Mucosa of stomach (tissue), 1 donor: Measurements from ENCODE around the gene TMEM8B.

Experiments
- H3K27me3 ChIP-seq: one replicate; pipeline ENCODE4 v1.7.0; 2013; ENCODE audit warnings: mild to moderate bottlenecking, low read length; ENCODE audit not compliant: control insufficient read depth, insufficient read depth
- H3K36me3 ChIP-seq: one replicate; pipeline ENCODE4 v1.7.0; 2013; ENCODE audit warnings: low read length; ENCODE audit not compliant: control insufficient read depth, insufficient read depth
- H3K4me1 ChIP-seq: one replicate; pipeline ENCODE4 v1.7.0; 2013; ENCODE audit warnings: mild to moderate bottlenecking, low read length; ENCODE audit not compliant: control insufficient read depth, insufficient read depth
- H3K4me3 ChIP-seq: one replicate; pipeline ENCODE4 v1.7.0; 2013; ENCODE audit warnings: low read length
- H3K9ac ChIP-seq: one replicate; pipeline ENCODE4 v1.7.0; 2013; ENCODE audit warnings: mild to moderate bottlenecking, low read length, moderate library complexity
- H3K9me3 ChIP-seq: one replicate; pipeline ENCODE4 v1.7.0; 2013; ENCODE audit warnings: mild to moderate bottlenecking, low read length, moderate library complexity; ENCODE audit not compliant: control insufficient read depth
- donor health status: Pancreatic carcinoma.

TMEM8B gene

GRCh38 chr9:35797311-35798109, 31.5 kb upstream of the TMEM8B start:
- Histone ChIP-seq H3K27me3 (no peaks in the 10 kb centered on the region), H3K9me3 (no peaks in the 10 kb centered on the region), H3K9ac (no peak overlapping the region), H3K36me3 (no peaks in the 10 kb centered on the region), H3K4me3 (no peak overlapping the region), H3K4me1 (no peaks in the 10 kb centered on the region)

GRCh38 chr9:35798658-35799374, 30.2 kb upstream of the TMEM8B start:
- Histone ChIP-seq H3K9me3 (no peaks in the 10 kb centered on the region), H3K4me3 (no peak overlapping the region), H3K27me3 (no peaks in the 10 kb centered on the region), H3K36me3 (no peaks in the 10 kb centered on the region), H3K4me1 (no peaks in the 10 kb centered on the region), H3K9ac (no peak overlapping the region)

GRCh38 chr9:35800530-35800929, 28.5 kb upstream of the TMEM8B start:
- H3K4me3 ChIP-seq = no peak overlapping the region
- no peak overlapping the region for H3K9ac ChIP-seq
- H3K4me1 ChIP-seq = no peaks in the 10 kb centered on the region
- no peaks in the 10 kb centered on the region for H3K9me3 ChIP-seq
- no peaks in the 10 kb centered on the region for H3K36me3 ChIP-seq
- H3K27me3 ChIP-seq = no peaks in the 10 kb centered on the region

- Histone ChIP-seq H3K9ac (no peak overlapping the region), H3K36me3 (no peaks in the 10 kb centered on the region), H3K9me3 (no peaks in the 10 kb centered on the region), H3K27me3 (no peaks in the 10 kb centered on the region), H3K4me1 (no peaks in the 10 kb centered on the region), H3K4me3 (no peak overlapping the region)
Observed at GRCh38 chr9:35801328-35802128, 27.5 kb upstream of the TMEM8B start.

- Histone ChIP-seq H3K9ac (no peak overlapping the region), H3K4me3 (no peak overlapping the region), H3K4me1 (no peaks in the 10 kb centered on the region), H3K36me3 (no peaks in the 10 kb centered on the region), H3K9me3 (no peaks in the 10 kb centered on the region), H3K27me3 (no peaks in the 10 kb centered on the region)
Observed at GRCh38 chr9:35806101-35806500, 22.9 kb upstream of the TMEM8B start.

- H3K36me3 ChIP-seq = no peaks in the 10 kb centered on the region
- no peaks in the 10 kb centered on the region for H3K9me3 ChIP-seq
- H3K4me1 ChIP-seq = peaks cover 16% of the 10 kb centered on the region
- no peak overlapping the region for H3K9ac ChIP-seq
- no peaks in the 10 kb centered on the region for H3K27me3 ChIP-seq
- H3K4me3 ChIP-seq = no peak overlapping the region
Observed at GRCh38 chr9:35808433-35808832, 20.6 kb upstream of the TMEM8B start.

GRCh38 chr9:35810122-35810521, 18.9 kb upstream of the TMEM8B start:
- no peaks in the 10 kb centered on the region for H3K9me3 ChIP-seq
- no peaks in the 10 kb centered on the region for H3K36me3 ChIP-seq
- H3K4me3 ChIP-seq = no peak overlapping the region
- H3K27me3 ChIP-seq = no peaks in the 10 kb centered on the region
- H3K4me1 ChIP-seq = peaks cover 26% of the 10 kb centered on the region
- no peak overlapping the region for H3K9ac ChIP-seq

GRCh38 chr9:35811381-35812024, 17.5 kb upstream of the TMEM8B start:
- Histone ChIP-seq H3K4me1 (peaks cover 26% of the 10 kb centered on the region), H3K4me3 (peak overlapping the region; percentile 32), H3K27me3 (no peaks in the 10 kb centered on the region), H3K9me3 (no peaks in the 10 kb centered on the region), H3K36me3 (no peaks in the 10 kb centered on the region), H3K9ac (no peak overlapping the region)

GRCh38 chr9:35812025-35812602, 16.9 kb upstream of the TMEM8B start, which contains the start of gene SPAG8:
SPAG8 (minus strand) TSS chr9:35812262; CDS start chr9:35812147, 115 bp downstream.
- Histone ChIP-seq H3K4me3 (peak within 1 kb of the TSS; percentile 32), H3K9ac (peak within 1 kb of the TSS; percentile 53)

GRCh38 chr9:35813434-35814105, 15.5 kb upstream of the TMEM8B start:
- Histone ChIP-seq H3K4me1 (peaks cover 26% of the 10 kb centered on the region), H3K9me3 (no peaks in the 10 kb centered on the region), H3K36me3 (no peaks in the 10 kb centered on the region), H3K27me3 (no peaks in the 10 kb centered on the region), H3K4me3 (no peak overlapping the region), H3K9ac (peak overlapping the region; percentile 94)

More at GRCh38 chr9:35812025-35812602, 16.9 kb upstream of the TMEM8B start, which contains the start of gene SPAG8:
- Histone ChIP-seq H3K9me3 (no peaks in the 10 kb centered on the region), H3K36me3 (no peaks in the 10 kb centered on the region), H3K4me1 (peaks cover 26% of the 10 kb centered on the region), H3K27me3 (no peaks in the 10 kb centered on the region)
